Measurements from ENCODE around the gene KCNK4. TPM values are rescaled to one million over a fixed set of nuclear protein-coding genes. Genes with fewer than 3 reads are reported as not detected.

KCNK4 gene
- total RNA-seq, 1 experiment from 2014 or later: 0.28 TPM

DNA sequence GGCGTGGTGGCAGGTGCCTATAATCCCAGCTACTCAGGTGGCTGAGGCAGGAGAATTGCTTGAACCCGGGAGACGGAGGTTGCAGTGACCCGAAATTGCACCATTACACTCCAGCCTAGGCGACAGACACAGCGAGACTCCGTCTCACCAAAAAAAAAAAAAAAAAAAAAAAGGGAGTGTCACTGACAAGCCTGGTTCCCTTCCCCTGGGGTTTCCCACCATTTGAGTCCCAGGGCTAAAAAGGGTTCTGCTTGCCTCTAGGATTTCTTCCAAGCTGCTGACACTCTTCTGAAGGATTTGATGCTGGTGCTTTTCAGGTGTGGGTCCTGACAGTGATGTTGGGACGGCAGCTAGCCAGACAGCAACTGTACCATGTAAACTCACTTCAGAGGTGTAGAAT lies 47.6 kb downstream of the KCNK4 start:
- Histone ChIP-seq H4K8ac (replicated peaks; ENCODE audit: insufficient read length, low read depth, low read length) (no peak overlapping the region), H3K4me1 (ENCODE audit: insufficient read depth, low read length) (no peaks in the 10 kb centered on the region; the same call in 1 of the 2 replicates), H3K56ac (ENCODE audit: insufficient read length, low read depth, low read length) (no peak overlapping the region), H2AFZ (ENCODE audit: low read length) (no peak overlapping the region), H4K20me1 (ENCODE audit: control insufficient read depth, insufficient read depth, insufficient read length) (peaks cover 3% of the 10 kb centered on the region), H2BK20ac (ENCODE audit: low read depth, low read length, poor library complexity, severe bottlenecking) (no peak overlapping the region), H2BK5ac (ENCODE audit: insufficient read length, low read length) (no peak overlapping the region), H3T11ph (ENCODE audit: low read length) (no peak overlapping the region), H3K79me2 (ENCODE audit: insufficient read depth, low read length) (no peaks in the 10 kb centered on the region), H2BK12ac (ENCODE audit: insufficient read length, low read depth, low read length) (no peak overlapping the region), H3K4ac (ENCODE audit: low read depth, low read length) (no peak overlapping the region), H4K5ac (ENCODE audit: insufficient read length, low read depth, low read length) (no peak overlapping the region), H3K27ac (ENCODE audit: insufficient read length, low read depth, low read length) (no peak overlapping the region), H3K9me3 (ENCODE audit: control insufficient read depth, low read depth, low read length) (no peaks in the 10 kb centered on the region), H3K23ac (ENCODE audit: insufficient read length, low read depth, low read length) (no peak overlapping the region), H3K79me1 (ENCODE audit: insufficient read depth, low read depth, low read length, poor library complexity, severe bottlenecking) (no peaks in the 10 kb centered on the region), H2BK120ac (ENCODE audit: low read depth, low read length, poor library complexity, severe bottlenecking) (no peak overlapping the region), H3K18ac (ENCODE audit: insufficient read length, low read depth, low read length) (no peak overlapping the region), H3K27me3 (ENCODE audit: insufficient read depth, low read length) (no peaks in the 10 kb centered on the region), H2AK5ac (ENCODE audit: insufficient read length, low read length) (no peak overlapping the region), H3K4me2 (ENCODE audit: insufficient read depth, insufficient read length, low read length) (no peak overlapping the region), H3K23me2 (ENCODE audit: insufficient read length, low read depth, low read length, poor library complexity, severe bottlenecking) (peaks cover 17% of the 10 kb centered on the region), H4K91ac (ENCODE audit: insufficient read length, low read depth, low read length) (no peak overlapping the region), H2BK15ac (ENCODE audit: low read depth, low read length) (no peak overlapping the region), H3K14ac (ENCODE audit: insufficient read depth, low read length) (no peak overlapping the region), H3K9ac (ENCODE audit: extremely low read depth, insufficient read length, low read length) (no peak overlapping the region)
- DNase-seq: no peak
- H3K4me1 Mint-ChIP-seq: peaks cover 7 to 35% of the 10 kb centered on the region in 2 experiments
- 0 out of 5 replicates have a peak overlapping the region, but pooled peaks of 1 of the 2 experiments have one; percentile 17 for H3K4me3 Mint-ChIP-seq
- TF ChIP-seq CTCF (conservative IDR thresholded peaks at IDR 0.05): no peak
- no peaks in the 10 kb centered on the region for H3K36me3 Mint-ChIP-seq (ENCODE audit: insufficient read depth in 1 of 3, low read depth in 3 of 3)
- WGBS (ENCODE audit: extremely low coverage, insufficient read length, low lambda C conversion rate): no CpG with 5 or more reads among the region's 8 CpGs
- no peaks in the 10 kb centered on the region for H3K9me3 Mint-ChIP-seq
- no peak overlapping the region for H3K27ac Mint-ChIP-seq
- peaks cover 17% of the 10 kb centered on the region for H3K27me3 Mint-ChIP-seq (ENCODE audit: low read depth)

Measured in H9 (cell line).